Midbrain (tissue), 1 donor: ENCODE results near the gene ANK3.
A peak's percentile ranks its signal among the peaks of the same experiment; 100 is the strongest.

ENCODE experiments used
- DNase-seq: peaks from one replicate; lab custom pipeline; 2025; lab: John Stamatoyannopoulos, UW

The ANK3 gene

GRCh38 chr10:60028081-60028480 is 361.6 kb downstream of the ANK3 start:
- DNase-seq = no peak

DNA sequence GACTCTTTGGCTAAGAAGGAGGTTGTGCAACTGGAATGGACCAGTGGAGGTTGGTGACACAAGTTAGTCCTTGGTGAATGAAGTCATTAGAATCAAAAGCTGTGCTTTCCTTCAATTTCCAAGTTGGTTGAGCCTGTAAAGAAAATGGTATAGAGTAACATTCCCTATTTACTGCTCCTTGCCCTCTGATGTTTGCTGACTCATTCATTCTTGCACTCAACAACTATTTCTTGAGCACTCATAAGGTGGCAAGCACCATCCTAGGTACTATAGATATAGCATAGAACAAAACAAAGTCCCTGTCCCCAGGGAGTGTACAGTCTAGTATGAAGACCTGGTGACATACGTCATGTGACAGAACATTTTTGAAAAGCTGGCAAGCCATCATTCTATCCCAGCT is 364.4 kb downstream of the ANK3 start:
- DNase-seq = no peak

- DNase-seq = no peak
Observed at GRCh38 chr10:60024506-60024905, 365.2 kb downstream of the ANK3 start.

GRCh38 chr10:60023155-60023877 is 366.4 kb downstream of the ANK3 start:
- no peak for DNase-seq

DNA sequence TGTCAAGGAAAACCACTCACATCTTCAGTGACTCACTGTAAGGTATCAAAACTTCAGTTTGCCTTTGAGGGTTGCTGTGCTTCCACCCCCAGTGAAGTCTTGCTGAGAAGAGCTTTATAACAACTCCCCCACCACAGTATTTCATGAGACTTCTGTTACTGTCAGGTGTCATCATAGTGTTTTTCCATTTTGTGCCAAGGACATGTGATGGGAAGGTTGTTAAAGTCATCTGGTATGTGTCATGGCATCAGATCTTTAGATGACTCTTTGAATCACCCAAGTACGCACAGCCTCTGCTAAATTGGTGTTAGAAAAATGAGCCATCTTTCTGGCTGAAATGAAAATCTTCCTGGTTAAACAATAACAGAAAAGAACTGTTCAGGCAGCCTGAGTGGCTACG is 368.3 kb downstream of the ANK3 start:
- no peak for DNase-seq

DNA sequence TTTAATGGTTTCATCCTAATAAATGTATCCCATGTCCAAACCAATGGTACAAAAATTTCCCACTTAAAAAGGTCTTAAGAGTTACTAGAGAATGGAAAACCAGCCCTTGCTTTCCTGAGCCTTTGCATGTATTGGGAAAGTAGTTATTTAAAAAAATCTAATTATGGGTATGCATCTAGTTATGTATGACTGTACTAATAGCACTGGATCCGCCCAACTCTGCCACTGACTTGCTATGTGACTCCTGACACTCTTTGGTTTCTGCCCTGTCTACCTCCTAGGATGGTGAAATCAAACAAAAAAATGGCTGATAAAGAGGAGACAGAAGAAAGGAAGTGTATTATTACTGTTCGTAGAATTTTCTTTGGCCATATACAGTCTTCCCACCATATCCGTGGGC is 372.9 kb downstream of the ANK3 start:
- DNase-seq = no peak

GRCh38 chr10:60009710-60010383 is 379.8 kb downstream of the ANK3 start:
- no peak for DNase-seq

DNA sequence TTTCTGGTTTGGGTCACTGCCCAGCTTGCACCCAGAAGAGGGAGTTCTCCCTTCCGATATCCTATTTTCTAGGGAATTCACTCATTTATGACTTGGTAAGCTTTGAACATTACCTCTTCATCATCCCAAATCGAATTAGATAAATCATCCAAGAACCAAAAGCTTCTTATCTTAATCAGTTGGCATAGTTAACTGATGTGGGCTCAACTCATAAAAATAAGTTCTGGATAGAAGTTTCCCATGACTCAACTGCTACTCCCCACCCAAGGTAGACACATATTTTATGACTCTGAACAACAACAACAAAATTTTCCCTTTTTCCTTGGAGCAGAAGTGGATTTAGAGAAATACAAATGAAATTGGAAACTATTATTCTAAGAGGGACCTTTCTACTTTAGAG is 380.4 kb downstream of the ANK3 start:
- no peak for DNase-seq

GRCh38 chr10:60008816-60009215 is 380.9 kb downstream of the ANK3 start:
- DNase-seq = no peak

GRCh38 chr10:60006062-60006461 is 383.6 kb downstream of the ANK3 start:
- no peak for DNase-seq

GRCh38 chr10:60003651-60004523 is 385.8 kb downstream of the ANK3 start:
- no peak for DNase-seq

DNA sequence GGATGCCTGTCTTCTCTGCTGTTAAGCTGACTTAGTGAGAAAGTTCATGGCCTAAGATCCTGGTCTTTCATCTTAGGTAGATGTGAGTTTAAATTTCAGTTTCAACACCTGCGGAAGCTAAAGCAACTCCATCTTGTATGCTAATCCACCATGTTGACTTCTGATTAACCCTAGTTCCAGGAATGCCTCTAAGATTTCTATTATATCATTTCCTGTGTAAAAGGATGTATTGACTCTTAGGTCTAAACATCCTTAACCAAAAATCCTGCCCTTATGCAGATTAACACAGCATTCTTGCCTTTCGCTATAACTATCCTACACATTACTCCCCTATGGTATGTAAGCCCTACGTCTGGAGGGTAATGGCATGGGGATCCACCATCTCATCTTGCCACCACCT is 388.9 kb downstream of the ANK3 start:
- DNase-seq = no peak

DNA sequence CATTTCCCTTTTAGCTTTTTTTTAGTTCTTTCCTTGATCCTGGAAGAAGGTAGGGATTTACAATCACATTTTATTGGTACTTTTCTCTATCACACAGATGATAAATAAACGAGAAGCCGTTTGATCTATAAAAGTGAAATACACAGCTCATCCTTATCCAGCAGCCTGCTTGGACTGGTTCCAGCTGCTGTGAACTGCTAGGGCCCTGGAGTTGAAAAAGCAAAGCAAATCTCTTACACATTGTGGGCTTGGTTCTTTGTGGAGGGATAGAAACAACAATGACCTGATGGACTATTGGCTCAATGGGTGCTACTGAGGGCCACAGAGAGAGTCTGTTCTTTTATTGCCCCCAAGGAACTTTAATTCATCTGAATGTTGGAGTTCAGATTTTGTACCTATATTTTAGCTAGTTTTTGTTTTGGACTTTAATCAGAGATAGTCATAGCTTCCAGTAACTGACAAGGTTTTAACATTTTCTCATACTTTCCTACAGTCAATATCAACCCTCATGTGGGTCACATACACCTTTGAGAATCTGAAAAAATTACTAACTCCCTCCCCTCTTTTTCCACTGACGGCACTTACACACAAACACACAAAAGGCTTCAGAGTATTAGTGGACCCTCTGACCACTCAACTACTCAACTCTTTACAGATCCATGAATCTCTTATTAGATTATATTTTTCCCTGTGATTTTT is 391.7 kb downstream of the ANK3 start:
- DNase-seq = no peak

DNA sequence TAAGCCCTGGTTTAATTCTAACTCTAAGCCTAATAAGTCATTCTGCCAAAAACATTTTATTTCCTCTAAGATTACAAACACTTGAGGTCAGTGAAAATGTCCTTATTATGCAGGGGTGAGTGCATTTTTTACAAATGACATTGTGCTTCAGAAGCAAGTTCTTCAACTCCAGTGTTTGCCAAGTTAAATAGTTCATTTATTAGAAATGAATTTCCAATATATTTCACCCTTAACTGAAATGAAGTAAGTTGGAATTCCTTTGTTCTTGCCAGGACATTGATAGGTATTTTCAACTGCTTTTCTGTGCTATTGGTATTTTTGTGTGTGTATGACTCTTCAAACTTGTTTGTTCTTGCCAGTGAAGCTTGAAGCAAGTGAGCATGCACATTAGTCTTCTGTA is 393.8 kb downstream of the ANK3 start:
- DNase-seq = no peak

GRCh38 chr10:59993931-59994330 is 395.7 kb downstream of the ANK3 start:
- no peak for DNase-seq

DNA sequence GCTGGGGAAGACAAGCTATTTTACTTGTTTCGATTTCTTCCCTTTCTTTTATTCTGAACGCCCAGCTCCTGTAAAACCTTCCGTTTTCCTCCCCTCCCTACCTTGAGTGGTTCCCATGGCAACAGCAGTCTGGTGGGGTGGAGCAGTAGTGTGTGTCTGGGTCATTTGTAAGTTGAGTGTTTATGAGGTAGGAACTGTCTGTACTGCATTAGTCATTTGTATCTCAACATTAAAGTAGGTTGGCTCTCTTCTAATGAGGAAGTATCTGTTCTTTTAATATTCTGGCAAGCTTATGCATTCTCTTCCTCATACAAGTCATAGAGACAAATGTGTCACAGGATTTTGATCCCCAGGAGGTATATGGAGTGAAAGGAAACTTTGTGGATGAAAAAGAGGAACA is 398.0 kb downstream of the ANK3 start:
- peak; percentile 12 for DNase-seq

DNA sequence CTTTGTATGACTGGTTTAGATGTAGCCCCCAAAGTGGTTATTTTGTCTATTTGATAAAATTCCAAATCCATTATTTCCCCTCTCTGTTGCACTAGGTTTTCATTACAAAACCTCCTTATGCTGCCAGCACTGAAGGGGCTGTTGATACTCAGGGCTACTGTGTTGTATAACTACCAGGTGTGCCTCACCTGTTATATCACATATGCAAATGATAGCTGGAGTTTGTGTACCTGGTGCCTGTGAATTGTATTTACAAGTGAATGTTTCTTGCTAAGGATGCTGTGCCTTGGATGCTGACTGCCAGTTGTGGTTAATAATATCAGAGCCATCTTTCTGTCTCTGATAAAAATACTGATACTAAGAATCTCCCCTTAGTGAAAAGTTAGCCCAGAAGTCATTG is 398.6 kb downstream of the ANK3 start:
- DNase-seq = no peak

DNA sequence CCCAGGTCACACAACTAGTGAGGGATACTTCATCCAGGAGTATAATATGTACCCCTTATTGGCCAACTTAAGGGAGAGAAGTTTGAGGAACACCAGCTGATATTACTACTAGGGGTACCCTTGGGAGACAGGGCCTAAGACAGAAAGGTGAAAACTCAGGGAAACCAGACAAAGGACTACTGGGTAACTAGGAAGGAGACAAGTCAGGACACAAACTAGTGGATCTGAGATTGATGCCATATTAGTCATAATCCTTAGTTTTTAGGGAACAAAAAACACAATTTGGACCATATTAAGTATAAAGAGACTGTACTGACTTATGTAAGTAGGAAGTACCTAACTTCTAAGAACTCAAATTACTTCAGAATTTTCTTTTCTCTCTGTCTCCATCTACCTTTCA is 404.0 kb downstream of the ANK3 start:
- no peak for DNase-seq

DNA sequence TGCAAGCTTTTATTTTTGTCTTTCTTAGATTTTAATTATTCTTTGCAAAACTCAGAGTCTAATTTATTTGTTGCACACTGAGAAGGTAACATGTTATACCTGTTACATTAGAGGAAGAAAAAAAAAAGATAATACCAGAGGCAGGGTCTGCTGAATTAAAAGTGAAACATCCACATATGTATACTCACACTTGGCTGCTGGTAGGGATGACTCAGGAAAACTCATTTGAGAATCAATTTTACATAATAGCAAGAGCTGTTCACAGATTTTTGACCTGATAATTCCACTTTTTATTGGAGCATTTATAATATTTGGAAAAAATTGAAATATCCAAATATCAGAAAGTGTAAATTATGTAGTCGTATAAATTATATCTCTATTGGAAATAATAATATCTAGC is 405.3 kb downstream of the ANK3 start:
- DNase-seq = no peak

DNA sequence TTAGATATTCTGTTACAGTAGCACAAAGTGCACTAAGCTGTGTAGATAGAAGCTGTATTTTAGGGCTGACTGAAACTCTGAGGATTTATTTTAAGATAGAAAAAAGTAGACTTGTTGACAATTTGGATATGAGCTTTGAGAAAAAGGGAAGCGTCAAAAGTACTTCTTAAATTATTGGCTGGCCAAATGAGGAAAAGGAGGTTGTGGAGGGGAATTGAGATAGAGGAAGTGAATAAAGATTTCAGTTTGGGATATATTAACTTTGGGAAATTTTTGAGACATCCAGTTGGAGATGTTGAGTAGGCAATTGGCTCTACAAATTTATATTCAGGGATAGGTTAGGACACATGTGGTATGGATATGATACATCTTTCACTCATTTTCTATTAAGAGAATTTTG is 409.3 kb downstream of the ANK3 start:
- DNase-seq = no peak

DNA sequence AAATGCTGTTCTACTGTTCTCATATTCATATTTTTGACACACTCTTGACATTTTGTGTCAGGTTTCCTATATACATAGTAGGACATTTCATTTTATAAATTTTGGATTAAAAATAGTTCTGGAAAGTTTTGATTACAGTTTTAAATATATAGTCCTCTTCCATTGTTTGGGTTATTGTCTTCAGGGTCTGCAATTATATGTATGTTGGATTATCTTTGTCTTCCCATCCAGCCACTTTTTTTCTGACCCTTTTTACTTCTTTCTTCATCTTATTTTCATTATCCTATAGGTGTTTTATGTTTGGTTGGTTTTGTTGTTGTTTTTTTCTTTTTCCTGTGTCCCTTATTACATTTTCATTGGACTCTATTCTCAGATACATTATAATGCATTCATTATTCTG is 412.2 kb downstream of the ANK3 start:
- DNase-seq = no peak

GRCh38 chr10:59976909-59977308 is 412.8 kb downstream of the ANK3 start:
- no peak for DNase-seq
